GM12801 (cell line): ENCODE measurements around the gene SPATC1L.

Experiments used
- TF ChIP-seq, protein P1 (sequence below): IDR thresholded peaks from one replicate; pipeline ENCODE4 v1.5.1; 2011; ENCODE audit warnings: control low read depth; ENCODE audit not compliant: insufficient read length; ENCODE audit errors: extremely low read depth

The SPATC1L gene

DNA sequence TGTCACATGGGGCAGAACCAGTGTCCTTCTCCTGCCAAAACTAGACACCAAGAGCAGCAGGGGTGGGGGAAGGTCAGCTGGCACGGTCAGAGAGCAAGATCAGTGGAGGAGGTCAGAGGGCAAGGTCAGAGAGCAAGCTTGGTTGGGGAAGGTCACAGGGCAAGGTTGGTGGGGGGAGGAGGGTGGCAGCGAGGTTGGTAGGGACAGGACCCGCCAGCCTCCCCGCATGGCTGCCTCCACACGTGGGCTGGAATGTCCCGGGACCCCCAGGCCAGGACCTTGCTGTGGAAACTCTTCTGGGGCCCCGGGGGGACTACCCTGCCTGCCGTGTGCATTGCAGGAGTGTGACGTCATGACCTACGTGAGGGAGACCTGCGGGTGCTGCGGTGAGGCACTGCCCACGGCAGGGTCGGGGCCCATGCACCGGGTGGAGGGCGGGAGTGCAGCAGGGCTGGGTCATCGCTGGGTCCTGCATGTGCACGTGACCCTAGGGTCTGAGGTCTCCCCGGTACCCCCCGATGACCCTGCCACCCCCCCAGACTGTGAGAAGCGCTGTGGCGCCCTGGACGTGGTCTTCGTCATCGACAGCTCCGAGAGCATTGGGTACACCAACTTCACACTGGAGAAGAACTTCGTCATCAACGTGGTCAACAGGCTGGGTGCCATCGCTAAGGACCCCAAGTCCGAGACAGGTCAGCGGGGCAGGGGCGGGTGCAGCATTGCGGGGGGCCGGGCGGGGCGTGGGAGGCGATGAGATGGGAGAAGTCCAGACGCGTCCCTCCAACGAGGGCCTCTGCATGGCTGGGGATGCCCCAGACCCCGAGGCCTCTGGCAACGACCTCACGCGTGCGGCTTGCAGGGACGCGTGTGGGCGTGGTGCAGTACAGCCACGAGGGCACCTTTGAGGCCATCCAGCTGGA lies 59.1 kb downstream of the SPATC1L start:
- TF ChIP-seq, protein P1, sequence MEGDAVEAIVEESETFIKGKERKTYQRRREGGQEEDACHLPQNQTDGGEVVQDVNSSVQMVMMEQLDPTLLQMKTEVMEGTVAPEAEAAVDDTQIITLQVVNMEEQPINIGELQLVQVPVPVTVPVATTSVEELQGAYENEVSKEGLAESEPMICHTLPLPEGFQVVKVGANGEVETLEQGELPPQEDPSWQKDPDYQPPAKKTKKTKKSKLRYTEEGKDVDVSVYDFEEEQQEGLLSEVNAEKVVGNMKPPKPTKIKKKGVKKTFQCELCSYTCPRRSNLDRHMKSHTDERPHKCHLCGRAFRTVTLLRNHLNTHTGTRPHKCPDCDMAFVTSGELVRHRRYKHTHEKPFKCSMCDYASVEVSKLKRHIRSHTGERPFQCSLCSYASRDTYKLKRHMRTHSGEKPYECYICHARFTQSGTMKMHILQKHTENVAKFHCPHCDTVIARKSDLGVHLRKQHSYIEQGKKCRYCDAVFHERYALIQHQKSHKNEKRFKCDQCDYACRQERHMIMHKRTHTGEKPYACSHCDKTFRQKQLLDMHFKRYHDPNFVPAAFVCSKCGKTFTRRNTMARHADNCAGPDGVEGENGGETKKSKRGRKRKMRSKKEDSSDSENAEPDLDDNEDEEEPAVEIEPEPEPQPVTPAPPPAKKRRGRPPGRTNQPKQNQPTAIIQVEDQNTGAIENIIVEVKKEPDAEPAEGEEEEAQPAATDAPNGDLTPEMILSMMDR = no peak

DNA sequence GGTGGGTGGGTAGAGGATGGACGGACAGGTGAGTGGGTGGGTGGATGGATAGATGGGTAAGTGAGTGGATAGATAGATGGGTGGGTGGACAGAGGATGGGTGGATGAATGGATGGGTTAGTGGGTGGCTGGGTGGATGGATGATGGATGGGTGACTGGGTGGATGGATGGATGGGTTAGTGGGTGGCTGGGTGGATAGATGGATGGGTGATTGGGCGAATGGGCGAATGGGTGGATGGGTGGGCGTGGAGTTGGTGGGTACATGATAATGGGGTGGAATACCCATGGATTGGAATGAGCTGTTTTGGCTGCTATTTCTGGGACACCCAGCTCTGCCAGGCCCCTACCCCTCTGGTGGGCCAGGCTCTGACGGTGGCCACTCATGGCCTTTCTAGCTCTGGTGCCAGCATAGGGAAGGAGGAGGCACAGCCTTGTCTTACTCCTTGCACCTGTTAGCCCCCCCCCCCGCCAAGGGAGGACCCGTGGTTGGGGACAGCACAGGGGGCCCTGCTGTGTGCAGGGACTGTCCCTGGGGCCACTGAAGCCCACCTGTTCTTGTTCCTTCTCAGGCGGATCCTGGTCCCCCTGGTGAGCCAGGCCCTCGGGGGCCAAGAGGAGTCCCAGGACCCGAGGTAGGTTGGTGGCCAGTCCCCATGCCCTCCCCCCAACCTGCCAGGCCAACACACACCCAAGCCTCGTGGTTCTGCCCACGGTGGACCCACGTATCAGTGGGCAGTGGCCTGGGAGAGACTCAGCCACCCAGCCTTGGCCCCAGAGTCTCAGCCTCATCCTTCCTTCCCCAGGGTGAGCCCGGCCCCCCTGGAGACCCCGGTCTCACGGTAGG lies 60.0 kb downstream of the SPATC1L start:
- TF ChIP-seq, protein P1 = no peak

DNA sequence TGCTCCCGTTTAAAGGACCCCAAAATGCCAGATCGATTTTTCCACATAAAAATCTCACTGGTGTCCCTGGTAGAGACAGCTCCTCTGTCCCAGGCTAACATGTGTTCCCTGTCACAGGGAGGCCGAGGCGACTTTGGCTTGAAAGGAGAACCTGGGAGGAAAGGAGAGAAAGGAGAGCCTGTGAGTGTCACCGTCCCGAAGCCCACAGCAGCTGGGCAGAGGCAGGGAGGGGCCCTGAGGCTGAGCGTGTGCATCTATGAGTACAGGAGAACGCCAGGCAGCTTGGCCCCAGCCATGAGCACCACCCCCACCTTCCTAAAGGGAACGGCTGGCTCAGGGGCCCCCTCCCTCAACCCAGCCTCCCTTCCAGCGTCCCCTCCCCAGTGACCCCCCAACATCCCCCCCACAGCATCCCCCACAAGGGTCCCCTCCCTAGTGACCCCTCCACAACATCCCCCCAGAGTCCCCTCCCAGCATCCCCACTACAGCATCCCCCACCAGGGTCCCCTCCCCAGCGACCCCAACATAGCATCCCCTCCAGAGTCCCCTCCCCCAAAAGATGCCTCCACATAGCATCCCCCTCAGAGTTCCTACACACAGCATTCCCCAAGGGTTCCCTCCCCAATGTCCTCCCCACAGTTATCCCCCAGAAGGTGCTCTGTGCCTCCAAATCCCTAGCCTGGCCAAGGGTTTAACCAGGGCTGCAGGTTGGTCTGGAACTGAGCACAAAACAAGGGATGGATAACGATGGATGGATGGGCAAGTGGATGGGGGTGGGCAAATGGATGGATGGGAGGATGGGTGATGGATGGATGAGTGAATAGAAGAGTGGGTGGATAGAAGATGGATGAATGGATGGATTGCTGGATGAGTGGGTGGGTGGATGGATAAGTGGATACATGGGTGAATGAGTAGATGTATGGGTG lies 61.2 kb downstream of the SPATC1L start:
- TF ChIP-seq, protein P1 = no peak

DNA sequence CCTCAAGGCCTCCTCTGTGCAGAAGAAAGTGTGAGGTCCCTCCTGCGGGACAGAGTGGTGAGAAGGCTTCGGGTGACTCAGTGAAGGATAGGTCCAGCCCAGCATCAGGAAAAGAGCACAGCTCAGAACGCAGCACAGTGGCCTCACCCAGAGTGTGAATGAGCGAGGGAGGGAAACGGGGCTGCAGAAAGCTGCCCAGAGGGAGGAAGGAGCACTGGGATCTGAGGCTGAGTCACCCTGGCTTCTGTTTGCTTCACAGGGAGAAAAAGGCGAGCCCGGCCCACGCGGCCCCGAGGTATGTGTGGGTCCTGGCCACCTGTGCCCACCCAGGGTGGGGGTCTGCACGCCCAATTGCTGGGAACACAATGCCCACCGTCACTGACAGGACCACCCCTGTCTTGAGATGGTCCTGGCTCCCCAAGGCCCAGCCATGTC lies 62.0 kb downstream of the SPATC1L start:
- TF ChIP-seq, protein P1 = no peak

DNA sequence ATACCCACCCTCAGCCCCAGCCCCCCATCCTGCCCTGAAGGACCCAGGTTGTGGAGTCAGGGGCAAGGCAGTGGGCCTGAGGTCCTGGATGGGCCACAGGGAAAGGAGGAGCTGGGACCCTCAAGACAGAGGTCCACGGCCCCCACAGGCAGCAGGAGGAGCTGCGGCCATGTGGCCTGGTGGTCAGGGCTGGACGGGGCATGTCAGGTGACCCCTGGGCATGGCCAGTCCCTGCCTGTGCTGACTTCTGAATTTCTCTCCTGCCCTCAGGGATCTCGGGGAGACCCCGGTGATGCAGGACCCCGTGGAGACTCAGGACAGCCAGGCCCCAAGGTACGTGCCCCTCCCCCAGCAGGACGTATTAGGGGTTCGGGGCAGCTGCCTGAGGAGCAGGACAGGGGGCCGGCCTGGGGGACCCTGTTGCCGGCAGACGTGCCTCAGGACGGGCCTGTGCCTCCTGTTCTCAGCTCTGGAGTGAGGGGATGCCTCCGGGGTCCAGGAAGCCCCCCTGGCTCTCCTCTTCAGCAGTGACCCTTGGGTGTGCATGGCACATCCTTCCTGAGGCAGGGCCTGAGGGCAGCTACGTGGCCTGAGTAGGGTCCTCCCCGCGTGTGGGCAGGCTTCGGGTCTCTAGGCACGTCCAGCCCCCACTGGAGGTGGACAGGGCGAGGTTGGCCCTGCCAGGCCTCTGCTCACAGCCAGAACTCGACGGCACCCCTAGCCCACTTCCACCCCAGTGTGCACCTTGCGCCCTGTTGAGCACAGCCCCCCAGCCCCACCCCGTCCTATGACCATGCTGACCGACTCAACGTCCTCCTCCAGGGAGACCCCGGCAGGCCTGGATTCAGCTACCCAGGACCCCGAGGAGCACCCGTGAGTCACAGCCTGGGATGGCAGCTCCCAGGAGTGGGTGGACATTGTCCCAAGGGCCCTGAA lies 62.7 kb downstream of the SPATC1L start:
- TF ChIP-seq, protein P1 = no peak
